GM12864 (cell line): ENCODE results near the gene ODF2.
"Not testable (repeated sequence)": the region's sequence is repeated elsewhere in the genome, so short reads cannot be mapped to it uniquely, and the experiment has no call there.

Experiments
- DNase-seq: peaks from one replicate; pipeline ENCODE4 v3.0.0-alpha.2; 2011; ENCODE audit warnings: low read depth
- H3K4me3 ChIP-seq: 2 replicates; pipeline ENCODE4 v1.5.1; 2011; ENCODE audit warnings: mild to moderate bottlenecking, low read depth, low read length, control low read depth
- TF ChIP-seq, protein P1 (sequence below): IDR thresholded peaks from 2 replicates; pipeline ENCODE4 v1.5.1; 2011; ENCODE audit warnings: low read depth, mild to moderate bottlenecking, moderate library complexity, low read length, control low read depth, inconsistent platforms; ENCODE audit errors: missing control alignments

The ODF2 gene

DNA sequence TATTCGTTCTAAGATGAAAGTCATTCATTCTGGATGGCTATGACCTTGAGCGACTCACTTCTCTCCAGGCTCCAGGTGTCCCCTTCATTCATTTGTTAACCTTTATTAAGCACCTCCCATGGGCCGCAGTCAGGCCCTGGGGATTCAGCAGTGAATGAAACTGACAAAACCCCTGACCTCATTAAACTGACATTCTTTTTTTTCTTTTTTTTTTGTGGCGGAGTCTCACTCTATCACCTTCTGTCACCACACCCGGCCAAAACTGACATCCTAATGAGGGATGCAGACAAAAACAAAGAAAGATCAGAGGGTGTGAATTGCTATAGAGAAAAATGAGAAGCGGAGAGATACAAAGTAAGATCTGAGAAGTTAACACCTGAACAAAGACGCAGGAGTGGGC lies 16.5 kb upstream of the ODF2 start:
- no peak for DNase-seq
- TF ChIP-seq, protein P1, sequence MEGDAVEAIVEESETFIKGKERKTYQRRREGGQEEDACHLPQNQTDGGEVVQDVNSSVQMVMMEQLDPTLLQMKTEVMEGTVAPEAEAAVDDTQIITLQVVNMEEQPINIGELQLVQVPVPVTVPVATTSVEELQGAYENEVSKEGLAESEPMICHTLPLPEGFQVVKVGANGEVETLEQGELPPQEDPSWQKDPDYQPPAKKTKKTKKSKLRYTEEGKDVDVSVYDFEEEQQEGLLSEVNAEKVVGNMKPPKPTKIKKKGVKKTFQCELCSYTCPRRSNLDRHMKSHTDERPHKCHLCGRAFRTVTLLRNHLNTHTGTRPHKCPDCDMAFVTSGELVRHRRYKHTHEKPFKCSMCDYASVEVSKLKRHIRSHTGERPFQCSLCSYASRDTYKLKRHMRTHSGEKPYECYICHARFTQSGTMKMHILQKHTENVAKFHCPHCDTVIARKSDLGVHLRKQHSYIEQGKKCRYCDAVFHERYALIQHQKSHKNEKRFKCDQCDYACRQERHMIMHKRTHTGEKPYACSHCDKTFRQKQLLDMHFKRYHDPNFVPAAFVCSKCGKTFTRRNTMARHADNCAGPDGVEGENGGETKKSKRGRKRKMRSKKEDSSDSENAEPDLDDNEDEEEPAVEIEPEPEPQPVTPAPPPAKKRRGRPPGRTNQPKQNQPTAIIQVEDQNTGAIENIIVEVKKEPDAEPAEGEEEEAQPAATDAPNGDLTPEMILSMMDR: no peak
- H3K4me3 ChIP-seq: no peak overlapping the region

DNA sequence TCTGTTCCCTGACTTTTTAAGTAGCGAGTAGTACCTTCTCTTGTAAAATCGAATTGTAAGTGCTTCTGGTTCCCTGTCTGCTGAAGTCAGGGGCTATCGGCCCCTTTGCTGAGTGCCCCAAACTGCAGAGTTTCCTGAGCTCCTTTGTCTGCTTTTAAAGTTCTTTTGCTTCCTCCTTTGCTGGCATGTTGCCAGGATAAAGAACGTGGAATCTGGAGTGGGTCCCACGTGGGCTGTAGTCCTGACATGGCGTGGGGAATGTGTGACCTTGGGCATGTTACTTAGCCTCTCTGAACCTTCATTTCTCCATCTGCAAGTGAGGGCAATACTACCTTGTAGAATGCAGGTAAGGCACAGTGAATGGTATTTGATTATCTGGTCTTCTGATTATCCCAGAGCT lies 13.7 kb upstream of the ODF2 start:
- no peak for DNase-seq
- TF ChIP-seq, protein P1: no peak
- no peak overlapping the region for H3K4me3 ChIP-seq

DNA sequence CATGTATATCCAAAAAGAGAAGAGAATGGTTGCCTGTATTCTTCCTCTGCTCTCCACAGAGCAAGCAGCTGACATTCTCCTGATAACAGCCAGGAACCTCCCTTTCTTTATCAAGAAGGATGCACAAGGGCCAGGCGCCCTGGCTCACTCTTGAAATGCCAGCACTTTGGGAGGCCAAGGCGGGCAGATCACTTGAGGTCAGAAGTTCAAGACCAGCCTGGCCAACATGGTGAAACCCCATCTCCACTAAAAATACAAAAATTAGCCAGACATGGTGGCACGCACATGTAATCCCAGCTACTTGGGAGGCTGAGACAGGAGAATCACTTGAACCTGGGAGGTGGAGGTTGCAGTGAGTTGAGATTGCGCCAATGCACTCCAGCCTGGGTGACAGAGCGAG lies 9.3 kb upstream of the ODF2 start:
- H3K4me3 ChIP-seq, DNase-seq: not testable (repeated sequence)

DNA sequence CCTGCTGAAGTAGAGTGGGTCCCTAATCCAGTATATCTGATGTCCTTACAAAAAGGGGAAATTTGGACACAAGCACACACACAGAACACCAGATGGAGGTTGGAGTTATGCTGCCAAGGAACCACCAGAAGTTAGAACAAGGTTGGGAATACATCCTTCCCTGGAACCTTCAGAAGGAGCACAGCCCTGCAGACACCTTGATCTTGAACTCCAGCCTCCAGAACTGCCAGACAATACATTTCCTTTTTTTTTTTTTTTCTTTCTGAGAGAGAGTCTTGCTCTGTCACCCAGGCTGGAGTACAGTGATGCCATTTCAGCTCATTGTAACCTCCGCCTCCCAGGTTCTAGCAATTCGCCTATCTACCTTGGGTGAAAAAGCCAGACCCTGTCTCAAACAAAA lies 7.1 kb upstream of the ODF2 start:
- TF ChIP-seq, protein P1: no peak
- H3K4me3 ChIP-seq: no peak overlapping the region
- no peak for DNase-seq

DNA sequence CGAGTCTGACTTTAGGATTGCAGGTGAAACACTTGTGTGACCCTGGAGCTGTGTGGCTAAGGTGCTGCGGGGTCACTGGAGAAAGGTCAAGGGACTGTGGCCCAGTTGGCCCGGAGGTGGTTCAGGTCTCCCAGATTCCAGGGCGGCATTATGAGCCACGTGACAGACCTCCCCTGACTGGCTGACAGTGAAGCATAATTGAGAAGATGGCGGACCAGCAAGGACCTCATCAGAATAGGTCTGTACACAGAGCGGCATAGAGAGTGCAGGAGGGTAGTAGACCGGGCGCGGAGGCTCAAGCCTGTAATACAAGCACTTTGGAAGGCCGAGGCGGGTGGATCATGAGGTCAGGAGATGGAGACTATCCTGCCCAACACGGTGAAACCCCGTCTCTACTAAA lies 815 bp upstream of the ODF2 start:
- TF ChIP-seq, protein P1: no peak
- DNase-seq: no peak
- no peak overlapping the region for H3K4me3 ChIP-seq

DNA sequence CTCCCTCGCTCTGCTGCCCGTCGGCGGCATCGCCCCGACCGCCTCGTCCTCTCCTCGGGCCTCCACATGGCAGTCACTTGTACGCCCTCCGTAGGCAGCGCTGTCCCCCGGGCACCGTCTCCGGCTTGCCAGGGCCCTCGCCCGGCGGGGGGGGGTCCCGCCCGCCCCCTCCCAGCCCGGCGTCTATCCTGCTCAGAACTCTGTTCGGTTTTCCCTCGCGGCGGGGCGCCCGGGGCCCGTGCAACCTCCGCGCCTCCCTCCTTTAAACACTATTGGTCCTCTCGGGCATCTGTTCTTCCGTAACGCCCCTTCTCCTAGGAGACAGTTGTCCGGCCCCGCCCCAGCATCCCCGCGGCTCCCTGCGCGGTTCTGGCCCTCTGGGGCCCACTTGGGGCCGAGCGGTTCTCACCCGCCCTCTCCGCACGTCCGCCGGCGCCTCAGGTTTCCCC lies 831 bp downstream of the ODF2 start:
- TF ChIP-seq, protein P1: no peak
- peak overlapping the region; percentile 99 for H3K4me3 ChIP-seq
- peak; percentile 18 for DNase-seq

DNA sequence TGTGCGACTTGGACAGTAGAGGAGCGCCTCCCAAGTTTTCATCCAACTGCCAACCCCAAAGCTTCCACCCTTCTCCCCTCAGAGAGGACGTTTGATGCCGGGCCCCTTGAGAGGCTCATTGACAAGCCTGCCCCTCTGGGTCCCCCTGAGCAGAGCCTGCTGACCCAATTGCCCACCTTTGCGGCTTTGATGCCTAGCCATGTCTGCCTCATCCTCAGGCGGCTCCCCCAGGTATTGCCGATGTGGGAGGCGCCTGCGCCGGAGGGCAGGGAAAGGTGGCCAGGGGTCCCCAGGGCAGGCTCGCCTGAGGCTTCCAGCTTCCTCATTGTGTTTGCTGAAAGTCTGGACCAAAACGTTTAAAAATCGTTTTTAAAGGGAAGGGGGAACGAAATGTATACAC lies 1.4 kb downstream of the ODF2 start:
- no peak for DNase-seq
- TF ChIP-seq, protein P1: no peak
- peak overlapping the region; percentile 99 for H3K4me3 ChIP-seq

DNA sequence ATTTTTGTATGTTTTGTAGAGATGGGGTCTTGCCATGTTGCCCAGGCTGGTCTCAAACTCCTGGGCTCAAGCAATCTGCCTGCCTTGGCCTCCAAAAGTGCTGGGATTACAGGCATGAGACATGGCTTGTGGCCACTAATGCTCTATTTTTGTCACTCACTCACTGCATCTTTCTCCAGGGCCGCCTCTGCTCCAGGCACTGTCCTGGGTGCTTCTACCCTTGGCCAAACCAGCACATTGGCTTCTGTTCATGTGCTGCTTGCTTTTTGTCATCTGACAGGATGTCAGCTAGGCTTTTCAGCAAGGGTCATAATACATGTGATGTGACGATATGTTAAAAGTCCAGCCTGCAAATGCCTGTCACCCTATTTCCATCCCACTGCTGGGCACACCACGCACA lies 3.2 kb downstream of the ODF2 start:
- DNase-seq: no peak
- H3K4me3 ChIP-seq: no peak overlapping the region
- TF ChIP-seq, protein P1: no peak
